Testis (tissue), 3 donors: ENCODE results near the gene PRKG2. TPM values are rescaled to one million over a fixed set of nuclear protein-coding genes. Genes with fewer than 3 reads are reported as not detected.
"Not testable (repeated sequence)": the region's sequence is repeated elsewhere in the genome, so short reads cannot be mapped to it uniquely, and the experiment has no call there.

ENCODE experiments used
- DNase-seq: peaks from one replicate; pipeline ENCODE4 v3.0.0-alpha.2; 2019
- H3K27ac ChIP-seq, 2 donors: fragments of 200-600 bp; sonication (generic); one replicate each; pipeline ENCODE4 v1.5.1; 2019
- H3K27me3 ChIP-seq: fragments of 200-600 bp; sonication (generic); one replicate; pipeline ENCODE4 v1.5.1; 2019
- H3K36me3 ChIP-seq: fragments of 200-600 bp; sonication (generic); one replicate; pipeline ENCODE4 v1.5.1; 2017; ENCODE audit warnings: low read depth; ENCODE audit errors: missing control alignments
- H3K4me1 ChIP-seq: fragments of 200-600 bp; sonication (generic); one replicate; pipeline ENCODE4 v1.5.1; 2019
- H3K4me3 ChIP-seq, 2 donors: fragments of 200-600 bp; sonication (generic); one replicate each; pipeline ENCODE4 v1.5.1; 2017 to 2019
- H3K9me3 ChIP-seq: fragments of 200-600 bp; sonication (generic); one replicate; pipeline ENCODE4 v1.5.1; 2017
- POLR2A ChIP-seq: fragments of 450-650 bp; IDR thresholded peaks from one replicate; pipeline ENCODE4 v1.6.1; 2017; ENCODE audit warnings: antibody characterized with exemption, mild to moderate bottlenecking, moderate library complexity
- WGBS, 2 donors: methylation state at CpG; one replicate each; pipeline ENCODE4 v1.1.5; 2018; 5-methylcytosine and 5-hydroxymethylcytosine counted together
- intact Hi-C: fragments of 100-400 bp; cut with DNase I; formaldehyde crosslinking; loops from one replicate; pipeline ENCODE4 v1.15.1; 2023; ENCODE audit warnings: low total_unique reads
- polyA plus RNA-seq: library from polyadenylated mRNA; stranded (reverse); fragments of 350-450 nt; fragmentation: Illumina TruSeq; extraction: RNeasy Lipid Tissue Mini Kit (QIAGEN cat#74804); gene quantifications from one replicate; pipeline ENCODE4 v1.2.3, GENCODE V29; 2014; ENCODE audit warnings: low read depth, low replicate concordance; ENCODE audit not compliant: insufficient read depth
- total RNA-seq, 2 donors: library from RNA; depleted of rRNA; stranded (reverse); fragments of >200 nt; gene quantifications; one replicate each; pipeline ENCODE4 v1.2.3, GENCODE V29; 2016
- TF ChIP-seq, protein P1 (sequence below), 3 experiments: fragments of 450-650 bp in 2 of 3; fragments of 200-600 bp in 1 of 3; sonication (generic) in 1 of 3; IDR thresholded peaks; one replicate each; pipeline ENCODE4 v1.5.1; 2016 to 2019; ENCODE audit warnings: antibody characterized with exemption in 3 of 3, mild to moderate bottlenecking in 2 of 3, moderate library complexity in 1 of 3

PRKG2 gene
- total and polyA plus RNA-seq, 3 donors from 2014 or later: 1.3 to 2.4 (median 1.7) TPM

DNA sequence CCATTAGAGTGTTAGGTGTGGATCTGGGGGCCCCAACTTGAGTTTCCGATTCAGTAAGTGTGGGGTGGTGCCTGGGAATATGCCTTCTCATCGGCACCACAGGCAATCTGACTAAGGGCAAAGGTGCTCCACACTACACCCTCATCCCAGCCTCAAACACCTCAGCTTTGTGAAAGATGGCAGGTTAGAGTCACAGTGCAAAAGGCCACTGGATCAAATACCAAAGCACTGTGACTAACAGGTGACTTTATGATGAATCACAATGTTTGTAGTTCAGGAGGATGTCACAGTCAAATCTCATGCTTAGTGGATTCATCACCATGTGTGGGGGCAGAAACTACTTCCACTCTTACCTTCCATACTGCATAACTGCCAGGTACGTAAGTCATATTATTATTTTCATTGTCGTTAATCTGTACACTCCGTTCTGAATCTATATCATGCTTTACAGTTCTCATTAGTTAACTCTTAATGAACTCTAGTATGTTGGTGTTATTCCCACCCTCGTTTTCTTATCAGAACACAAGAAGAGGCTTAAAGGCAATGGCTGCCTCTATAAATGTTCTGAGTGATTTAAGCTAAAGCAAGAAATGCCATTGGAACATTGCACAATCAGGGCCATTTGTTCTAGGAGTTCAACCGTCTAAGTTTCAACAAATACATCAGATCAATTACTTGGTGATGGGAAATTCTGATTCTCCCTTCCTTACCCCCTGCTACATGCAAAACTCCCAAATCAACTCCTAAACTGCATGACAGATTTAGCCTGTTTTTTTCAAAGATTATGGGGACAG is 50.2 kb downstream of the PRKG2 start:
- intact Hi-C loops: no loop called here
- Histone ChIP-seq H3K4me3 (no peak overlapping the region), H3K4me1 (no peaks in the 10 kb centered on the region), H3K9me3 (no peaks in the 10 kb centered on the region), H3K36me3 (no peaks in the 10 kb centered on the region), H3K27ac (no peak overlapping the region), H3K27me3 (no peaks in the 10 kb centered on the region)
- WGBS, 2 donors: 66 to 75% methylated on average over 7 of the region's 7 CpGs
- TF ChIP-seq, protein P1, sequence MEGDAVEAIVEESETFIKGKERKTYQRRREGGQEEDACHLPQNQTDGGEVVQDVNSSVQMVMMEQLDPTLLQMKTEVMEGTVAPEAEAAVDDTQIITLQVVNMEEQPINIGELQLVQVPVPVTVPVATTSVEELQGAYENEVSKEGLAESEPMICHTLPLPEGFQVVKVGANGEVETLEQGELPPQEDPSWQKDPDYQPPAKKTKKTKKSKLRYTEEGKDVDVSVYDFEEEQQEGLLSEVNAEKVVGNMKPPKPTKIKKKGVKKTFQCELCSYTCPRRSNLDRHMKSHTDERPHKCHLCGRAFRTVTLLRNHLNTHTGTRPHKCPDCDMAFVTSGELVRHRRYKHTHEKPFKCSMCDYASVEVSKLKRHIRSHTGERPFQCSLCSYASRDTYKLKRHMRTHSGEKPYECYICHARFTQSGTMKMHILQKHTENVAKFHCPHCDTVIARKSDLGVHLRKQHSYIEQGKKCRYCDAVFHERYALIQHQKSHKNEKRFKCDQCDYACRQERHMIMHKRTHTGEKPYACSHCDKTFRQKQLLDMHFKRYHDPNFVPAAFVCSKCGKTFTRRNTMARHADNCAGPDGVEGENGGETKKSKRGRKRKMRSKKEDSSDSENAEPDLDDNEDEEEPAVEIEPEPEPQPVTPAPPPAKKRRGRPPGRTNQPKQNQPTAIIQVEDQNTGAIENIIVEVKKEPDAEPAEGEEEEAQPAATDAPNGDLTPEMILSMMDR (IDR thresholded peaks at IDR 0.05): no peak
- TF ChIP-seq POLR2A: no peak
- no peak for DNase-seq

DNA sequence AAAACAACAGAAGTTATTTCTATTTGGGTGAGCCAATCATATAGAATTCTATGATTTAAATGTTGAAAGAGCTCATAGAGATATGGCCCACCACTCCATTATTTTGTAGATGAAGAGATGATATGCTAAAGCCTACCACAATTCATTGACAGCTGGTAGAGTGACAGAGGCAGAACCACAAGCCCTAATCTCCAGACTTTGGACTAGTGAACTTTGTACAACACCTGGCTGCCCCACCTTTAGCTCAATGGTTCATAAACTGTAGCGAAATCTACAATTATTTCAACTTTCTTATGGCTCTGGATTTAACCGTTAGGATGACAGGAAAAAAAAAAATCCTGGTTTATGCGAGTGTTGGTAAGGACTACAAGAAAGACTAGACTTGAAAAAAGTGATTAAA is 50.9 kb downstream of the PRKG2 start:
- Histone ChIP-seq H3K27ac (no peak overlapping the region), H3K36me3 (no peaks in the 10 kb centered on the region), H3K27me3 (no peaks in the 10 kb centered on the region), H3K9me3 (no peaks in the 10 kb centered on the region), H3K4me3 (no peak overlapping the region), H3K4me1 (no peaks in the 10 kb centered on the region)
- WGBS, 2 donors: 80 to 87% methylated on average over 3 of the region's 3 CpGs
- no peak for DNase-seq
- no peak for TF ChIP-seq POLR2A
- TF ChIP-seq, protein P1 (IDR thresholded peaks at IDR 0.05): no peak
- intact Hi-C loops: no loop called here

DNA sequence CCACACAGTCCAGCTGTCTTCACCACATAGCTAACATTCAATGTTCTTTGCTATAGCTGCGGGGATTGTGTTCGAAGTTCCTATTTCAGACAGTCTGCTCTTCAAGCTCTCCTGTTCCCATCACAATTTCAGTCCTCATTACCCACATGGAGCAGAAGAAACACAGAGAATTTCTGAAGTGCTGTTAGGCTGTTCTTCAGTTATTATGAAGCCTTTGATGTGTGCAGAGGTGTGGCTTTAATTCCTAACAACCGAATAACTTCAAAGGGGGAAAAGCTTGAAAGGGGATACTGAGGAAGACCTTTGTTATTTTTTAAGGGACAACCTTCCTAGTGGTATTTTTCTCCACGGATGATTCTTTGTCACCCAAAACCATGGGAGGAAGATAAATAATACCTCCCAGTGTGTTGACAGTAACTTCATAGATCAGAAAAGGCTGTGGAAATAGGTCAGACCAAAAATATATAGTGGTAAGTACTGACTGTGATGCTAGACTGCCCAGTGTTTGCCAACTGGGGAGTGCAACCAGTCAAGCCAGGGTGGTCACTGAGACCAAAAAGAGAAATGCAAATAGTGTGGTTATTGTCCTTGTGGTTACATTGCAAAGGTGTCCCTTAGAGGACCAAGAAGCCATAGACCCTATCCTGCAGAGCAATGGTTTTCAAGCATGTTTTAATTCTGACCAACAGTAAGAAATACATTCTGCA is 52.1 kb downstream of the PRKG2 start:
- intact Hi-C loops: no loop called here
- Histone ChIP-seq H3K9me3 (no peaks in the 10 kb centered on the region), H3K27ac (no peak overlapping the region), H3K27me3 (no peaks in the 10 kb centered on the region), H3K36me3 (no peaks in the 10 kb centered on the region), H3K4me1 (no peaks in the 10 kb centered on the region), H3K4me3 (no peak overlapping the region)
- DNase-seq: no peak
- 68 to 75% methylated on average over 4 of the region's 4 CpGs for WGBS, 2 donors
- TF ChIP-seq, protein P1 (IDR thresholded peaks at IDR 0.05): no peak
- no peak for TF ChIP-seq POLR2A

DNA sequence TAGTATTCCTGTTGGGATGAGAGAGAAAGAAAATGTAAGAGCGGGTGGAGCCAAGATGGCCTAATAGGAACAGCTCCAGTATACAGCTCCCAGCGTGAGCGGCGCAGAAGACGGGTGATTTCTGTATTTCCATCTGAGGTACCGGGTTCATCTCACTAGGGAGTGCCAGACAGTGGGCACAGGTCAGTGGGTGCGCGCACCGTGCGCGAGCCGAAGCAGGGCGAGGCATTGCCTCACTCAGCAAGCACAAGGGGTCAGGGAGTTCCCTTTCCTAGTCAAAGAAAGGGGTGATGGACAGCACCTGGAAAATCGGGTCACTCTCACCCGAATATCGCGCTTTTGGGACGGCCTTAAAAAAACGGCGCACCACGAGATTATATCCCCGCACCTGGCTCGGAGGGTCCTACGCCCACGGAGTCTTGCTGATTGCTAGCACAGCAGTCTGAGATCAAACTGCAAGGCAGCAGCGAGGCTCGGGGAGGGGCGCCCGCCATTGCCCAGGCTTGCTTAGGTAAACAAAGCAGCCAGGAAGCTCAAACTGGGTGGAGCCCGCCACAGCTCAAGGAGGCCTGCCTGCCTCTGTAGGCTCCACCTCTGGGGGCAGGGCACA is 61.2 kb downstream of the PRKG2 start:
- intact Hi-C loops, H3K27me3 ChIP-seq, H3K9me3 ChIP-seq, H3K27ac ChIP-seq, H3K4me1 ChIP-seq, H3K36me3 ChIP-seq: not testable (repeated sequence)
- 59 to 61% methylated on average over 13 to 27 of the region's 30 CpGs for WGBS, 2 donors
- peak overlapping the region; percentile 24 to 29 for H3K4me3 ChIP-seq
- peak; percentile 15 for DNase-seq
